ENCODE data around the gene CHKA. TPM values are rescaled to one million over a fixed set of nuclear protein-coding genes. Genes with fewer than 3 reads are reported as not detected.

The CHKA gene
- total RNA-seq, 1 experiment from 2014 or later, result 63.0 TPM

DNA sequence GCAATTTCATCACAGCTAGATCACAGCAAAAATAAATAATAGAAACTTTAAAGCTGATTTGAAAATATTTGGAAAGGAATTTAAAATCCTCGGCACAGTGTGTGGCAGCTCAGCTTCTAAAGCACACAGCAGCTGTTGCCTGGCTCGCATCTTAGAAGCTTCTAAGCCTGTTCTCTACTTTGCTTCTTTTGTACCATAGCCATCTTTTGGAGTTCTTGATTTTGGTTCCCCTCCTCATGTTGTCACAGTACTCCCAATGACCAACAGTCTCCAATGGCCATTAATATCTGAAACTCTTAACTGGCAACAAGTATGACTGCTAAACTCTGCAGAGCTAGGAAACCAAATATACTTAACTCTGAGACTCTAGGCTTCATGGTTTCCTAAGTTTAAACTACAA lies 28.8 kb downstream of the CHKA start:
- H2BK20ac ChIP-seq (ENCODE audit: low read depth, low read length, poor library complexity, severe bottlenecking), result no peak overlapping the region
- H3K27me3 ChIP-seq (ENCODE audit: insufficient read depth, low read length), result no peaks in the 10 kb centered on the region
- H3K4me3 Mint-ChIP-seq, result no peak overlapping the region
- no peak overlapping the region for H3K56ac ChIP-seq (ENCODE audit: insufficient read length, low read depth, low read length)
- no peak overlapping the region for H3K9ac ChIP-seq (ENCODE audit: extremely low read depth, insufficient read length, low read length)
- no peak overlapping the region for H3K18ac ChIP-seq (ENCODE audit: insufficient read length, low read depth, low read length)
- H2AFZ ChIP-seq (ENCODE audit: low read length), result no peak overlapping the region
- no peak overlapping the region for H3K4me2 ChIP-seq (ENCODE audit: insufficient read depth, insufficient read length, low read length)
- H4K8ac ChIP-seq (replicated peaks; ENCODE audit: insufficient read length, low read depth, low read length), result no peak overlapping the region
- H3T11ph ChIP-seq (ENCODE audit: low read length), result no peak overlapping the region
- H3K23me2 ChIP-seq (ENCODE audit: insufficient read length, low read depth, low read length, poor library complexity, severe bottlenecking), result no peaks in the 10 kb centered on the region
- H2BK15ac ChIP-seq (ENCODE audit: low read depth, low read length), result no peak overlapping the region
- H3K27ac Mint-ChIP-seq, result no peak overlapping the region; a peak in 2 of 7 replicates
- no peak overlapping the region for H4K91ac ChIP-seq (ENCODE audit: insufficient read length, low read depth, low read length)
- H3K27ac ChIP-seq (ENCODE audit: insufficient read length, low read depth, low read length), result no peak overlapping the region
- DNase-seq, result no peak
- no peaks in the 10 kb centered on the region for H3K4me1 ChIP-seq (ENCODE audit: insufficient read depth, low read length)
- H3K36me3 Mint-ChIP-seq (ENCODE audit: insufficient read depth in 1 of 3, low read depth in 3 of 3), result peaks cover 4 to 21% (median 10%) of the 10 kb centered on the region in 3 experiments; a peak in 6 of 7 replicates
- no peak overlapping the region for H3K23ac ChIP-seq (ENCODE audit: insufficient read length, low read depth, low read length)
- no peak overlapping the region for H2BK12ac ChIP-seq (ENCODE audit: insufficient read length, low read depth, low read length)
- no peak overlapping the region for H3K4ac ChIP-seq (ENCODE audit: low read depth, low read length)
- no peaks in the 10 kb centered on the region for H3K9me3 ChIP-seq (ENCODE audit: control insufficient read depth, low read depth, low read length)
- H3K4me1 Mint-ChIP-seq, result peaks cover 0 to 6% of the 10 kb centered on the region in 2 experiments; a peak in 1 of 4 replicates
- no peak overlapping the region for H3K14ac ChIP-seq (ENCODE audit: insufficient read depth, low read length)
- no peak overlapping the region for H2BK5ac ChIP-seq (ENCODE audit: insufficient read length, low read length)
- TF ChIP-seq, protein P1, sequence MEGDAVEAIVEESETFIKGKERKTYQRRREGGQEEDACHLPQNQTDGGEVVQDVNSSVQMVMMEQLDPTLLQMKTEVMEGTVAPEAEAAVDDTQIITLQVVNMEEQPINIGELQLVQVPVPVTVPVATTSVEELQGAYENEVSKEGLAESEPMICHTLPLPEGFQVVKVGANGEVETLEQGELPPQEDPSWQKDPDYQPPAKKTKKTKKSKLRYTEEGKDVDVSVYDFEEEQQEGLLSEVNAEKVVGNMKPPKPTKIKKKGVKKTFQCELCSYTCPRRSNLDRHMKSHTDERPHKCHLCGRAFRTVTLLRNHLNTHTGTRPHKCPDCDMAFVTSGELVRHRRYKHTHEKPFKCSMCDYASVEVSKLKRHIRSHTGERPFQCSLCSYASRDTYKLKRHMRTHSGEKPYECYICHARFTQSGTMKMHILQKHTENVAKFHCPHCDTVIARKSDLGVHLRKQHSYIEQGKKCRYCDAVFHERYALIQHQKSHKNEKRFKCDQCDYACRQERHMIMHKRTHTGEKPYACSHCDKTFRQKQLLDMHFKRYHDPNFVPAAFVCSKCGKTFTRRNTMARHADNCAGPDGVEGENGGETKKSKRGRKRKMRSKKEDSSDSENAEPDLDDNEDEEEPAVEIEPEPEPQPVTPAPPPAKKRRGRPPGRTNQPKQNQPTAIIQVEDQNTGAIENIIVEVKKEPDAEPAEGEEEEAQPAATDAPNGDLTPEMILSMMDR (conservative IDR thresholded peaks at IDR 0.05), result no peak
- no peak overlapping the region for H2BK120ac ChIP-seq (ENCODE audit: low read depth, low read length, poor library complexity, severe bottlenecking)
- peaks cover 7% of the 10 kb centered on the region; the same call in 1 of the 2 replicates for H3K79me2 ChIP-seq (ENCODE audit: insufficient read depth, low read length)
- H2AK5ac ChIP-seq (ENCODE audit: insufficient read length, low read length), result no peak overlapping the region
- no peaks in the 10 kb centered on the region for H3K27me3 Mint-ChIP-seq (ENCODE audit: low read depth)
- WGBS (ENCODE audit: extremely low coverage, insufficient read length, low lambda C conversion rate), result no CpG with 5 or more reads among the region's 2 CpGs
- H3K9me3 Mint-ChIP-seq, result no peaks in the 10 kb centered on the region
- H4K5ac ChIP-seq (ENCODE audit: insufficient read length, low read depth, low read length), result no peak overlapping the region
- H3K79me1 ChIP-seq (ENCODE audit: insufficient read depth, low read depth, low read length, poor library complexity, severe bottlenecking), result no peaks in the 10 kb centered on the region
- no peaks in the 10 kb centered on the region for H4K20me1 ChIP-seq (ENCODE audit: control insufficient read depth, insufficient read depth, insufficient read length)

All from H9 (cell line).